OCI-M2 (cell line): ENCODE measurements around the gene CCDC33.

Experiments used
- DNase-seq: peaks from one replicate; lab custom pipeline; 2025; ENCODE audit not compliant: unreplicated experiment; lab: John Stamatoyannopoulos, UW

Gene CCDC33

DNA sequence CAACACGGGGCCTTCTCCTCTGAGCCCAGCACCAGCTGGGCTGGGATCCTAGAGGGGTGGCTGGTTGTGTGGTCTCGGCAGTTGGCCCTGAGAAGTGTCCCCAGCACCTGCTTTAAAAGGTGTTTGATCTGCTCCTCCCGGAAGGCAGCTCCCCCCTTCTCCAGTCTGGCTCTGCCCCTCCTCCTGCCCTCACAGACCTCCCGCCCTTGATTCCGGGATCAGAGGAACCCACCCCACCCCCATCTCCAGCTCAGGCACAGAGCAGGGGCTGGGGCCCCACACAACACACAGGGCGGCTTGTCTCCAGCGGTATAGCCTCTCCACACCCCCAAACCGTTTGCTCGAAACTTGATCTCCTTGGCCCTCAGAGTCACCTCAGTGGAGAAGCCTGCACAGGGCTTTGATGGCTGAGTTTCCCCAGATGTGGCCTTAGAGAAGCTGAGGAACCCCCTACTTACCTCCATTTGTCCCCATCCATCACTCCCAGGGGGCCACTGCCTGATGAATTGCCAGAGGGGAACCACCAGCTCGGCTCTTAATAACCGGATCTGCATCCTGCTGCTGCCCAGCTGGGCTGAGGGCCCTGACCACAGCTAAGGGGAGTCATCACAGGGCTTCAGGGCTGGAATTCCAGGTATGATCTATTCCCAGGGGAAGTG, 27.1 kb upstream of the CCDC33 start:
- DNase-seq: no peak

DNA sequence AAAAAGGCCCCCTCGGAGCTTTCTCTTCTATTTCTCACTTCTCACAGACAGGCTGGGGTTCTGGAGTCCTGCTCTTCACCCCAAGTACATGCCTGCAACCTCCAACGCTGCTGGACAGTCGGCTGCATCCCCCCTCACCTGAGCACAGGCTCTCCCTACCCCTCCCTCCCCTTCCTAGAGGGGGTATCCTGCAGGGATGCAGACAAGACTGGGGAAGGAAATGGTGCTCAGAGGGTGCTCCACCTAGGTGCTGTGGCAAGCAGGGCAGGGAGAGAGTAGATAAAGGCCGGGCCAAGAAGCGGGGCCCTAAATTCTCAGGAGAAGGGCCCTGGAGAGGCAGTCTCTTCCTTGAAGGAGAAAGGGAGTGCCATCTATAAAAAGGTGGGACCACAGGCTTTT, 26.6 kb upstream of the CCDC33 start:
- no peak for DNase-seq

DNA sequence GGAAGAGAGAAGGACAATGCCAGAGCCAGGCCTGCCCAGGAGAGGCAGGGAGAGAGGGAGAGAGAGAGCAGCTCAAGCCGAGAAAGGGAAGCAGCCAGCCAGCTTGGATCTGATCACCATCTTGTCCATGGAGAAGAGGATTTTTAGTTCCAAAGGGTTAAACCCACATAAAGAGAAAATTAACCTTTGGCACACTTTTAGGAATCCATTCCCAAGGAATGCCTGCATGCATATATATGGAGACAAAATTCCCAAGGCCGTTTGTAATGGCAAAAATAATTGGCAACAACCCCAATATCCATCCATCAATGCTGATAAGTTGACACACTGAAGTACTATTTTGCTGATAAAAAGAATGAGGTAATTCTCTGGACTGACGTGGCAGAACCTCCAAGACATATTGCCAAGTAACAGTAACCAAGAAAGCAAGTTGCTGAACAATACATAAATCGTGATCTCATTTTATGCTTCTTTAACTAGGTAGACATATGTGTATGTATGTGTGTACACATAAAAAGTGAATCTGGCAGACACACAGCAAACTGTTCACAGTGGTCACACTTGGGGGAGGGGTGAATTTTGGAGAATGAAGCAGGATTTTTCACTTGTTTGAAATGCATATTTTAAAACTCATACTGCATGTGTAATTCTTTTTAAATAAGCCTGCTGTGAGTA, 26.0 kb upstream of the CCDC33 start:
- DNase-seq: no peak

DNA sequence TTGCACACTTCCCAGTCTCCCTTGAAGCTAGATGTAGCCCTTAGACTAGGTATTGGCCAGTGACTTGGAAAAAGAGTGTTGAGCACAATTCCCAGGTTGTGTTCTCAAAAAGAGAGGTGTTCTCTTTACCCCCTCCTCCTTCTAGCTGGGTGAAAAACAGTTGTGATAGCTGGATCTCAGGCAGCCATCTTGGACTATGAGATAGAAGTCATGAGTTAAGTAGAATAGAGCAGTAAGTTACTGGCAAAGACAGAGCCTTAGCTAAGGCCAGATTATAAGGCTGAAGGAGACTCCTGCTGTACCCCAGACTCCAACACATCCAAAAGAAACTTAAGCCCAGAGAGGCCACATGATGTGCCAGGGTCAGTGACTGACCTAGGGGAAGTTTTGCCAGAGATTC, 25.4 kb upstream of the CCDC33 start:
- no peak for DNase-seq

DNA sequence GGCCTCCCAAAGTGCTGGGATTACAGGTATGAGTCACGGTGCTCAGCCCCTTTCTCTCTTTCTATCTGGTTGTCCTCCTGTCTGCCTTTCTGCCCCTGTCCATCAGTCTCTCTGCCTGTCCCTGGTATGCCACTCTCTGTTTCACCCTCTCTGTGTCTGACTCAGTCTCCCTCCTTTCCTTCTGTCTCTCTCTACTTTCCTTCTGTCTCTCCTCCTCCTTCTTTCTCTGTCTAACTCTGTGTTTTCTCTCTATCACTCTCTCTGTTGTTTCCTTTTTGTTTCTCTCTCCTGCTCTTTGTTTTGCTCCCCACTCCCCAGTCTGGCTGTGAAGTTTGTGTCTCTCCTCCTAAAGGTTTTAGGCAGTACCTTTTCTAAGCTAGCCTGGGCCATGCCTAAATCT, 24.5 kb upstream of the CCDC33 start:
- no peak for DNase-seq

DNA sequence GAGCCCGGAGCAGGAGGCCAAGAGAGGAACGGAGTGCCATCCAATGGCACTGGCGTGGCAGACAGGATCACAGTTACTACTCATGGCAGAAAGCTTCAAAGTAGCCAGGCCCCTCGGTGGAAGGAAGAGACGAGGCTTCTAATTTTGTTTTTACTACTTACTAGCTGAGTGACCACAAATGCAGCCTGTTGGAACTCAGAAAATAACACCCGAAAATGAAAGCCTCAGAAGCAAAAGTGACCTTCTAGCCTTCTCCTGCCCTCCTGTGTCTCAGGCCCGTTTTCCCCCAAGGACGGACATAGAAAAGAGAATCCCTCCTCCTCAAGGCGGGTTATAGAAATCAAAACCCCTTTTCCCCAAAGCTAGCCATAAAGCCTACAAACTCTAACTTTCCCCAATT, 23.6 kb upstream of the CCDC33 start:
- no peak for DNase-seq

DNA sequence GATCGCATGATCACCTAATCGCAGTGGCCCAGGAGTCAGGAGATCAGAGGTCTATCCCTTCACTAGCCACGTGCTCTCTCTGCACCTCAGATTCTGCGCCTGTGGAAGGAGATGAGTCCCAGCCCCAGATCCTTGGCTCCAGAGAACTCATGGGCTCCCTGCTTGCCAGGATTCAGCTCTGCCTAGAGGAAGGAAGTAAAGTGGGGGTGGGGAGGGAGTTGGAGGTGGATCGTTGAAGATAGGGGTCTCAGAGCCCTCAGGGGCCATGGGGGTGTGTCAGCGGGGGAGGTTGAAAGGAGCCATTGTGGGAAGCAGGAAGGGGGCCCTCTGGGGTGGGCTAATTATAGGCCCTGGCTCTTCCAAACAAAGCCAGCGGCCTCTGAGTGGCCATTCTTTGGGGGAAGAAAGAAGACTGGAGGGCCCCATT, 22.3 kb upstream of the CCDC33 start:
- no peak for DNase-seq

DNA sequence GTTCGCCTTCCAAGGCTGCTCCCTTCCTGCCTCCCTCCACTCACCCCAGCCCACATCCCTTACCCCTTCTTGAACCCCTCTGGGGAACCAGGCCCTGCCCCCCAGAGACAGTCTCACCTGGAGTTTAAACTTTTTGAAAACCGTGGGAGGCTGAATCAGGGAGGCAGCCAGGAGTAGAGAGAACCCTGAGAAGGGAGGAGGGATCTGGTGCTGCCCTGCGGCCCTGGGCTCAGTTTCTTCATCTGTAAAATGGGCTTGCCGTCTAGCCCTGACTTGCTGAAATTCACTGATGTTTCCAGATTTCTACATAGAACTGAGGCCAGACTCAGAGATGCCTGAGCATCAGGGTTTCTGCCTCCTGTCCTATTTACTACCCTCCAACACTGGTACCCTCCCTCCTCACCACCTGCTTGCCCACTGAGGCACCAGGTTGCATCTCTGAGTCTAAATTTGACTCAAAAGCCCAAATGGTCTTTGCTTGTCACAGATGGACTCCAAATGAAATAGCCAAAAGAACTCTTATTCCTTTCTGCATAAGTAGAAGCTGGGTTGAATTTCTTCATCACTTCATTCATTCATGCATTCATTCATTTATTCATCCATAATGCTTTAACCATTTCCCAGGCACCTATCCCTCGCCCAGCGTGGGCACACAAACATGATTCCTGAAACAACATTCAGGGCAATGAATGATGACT, 21.7 kb upstream of the CCDC33 start:
- no peak for DNase-seq

DNA sequence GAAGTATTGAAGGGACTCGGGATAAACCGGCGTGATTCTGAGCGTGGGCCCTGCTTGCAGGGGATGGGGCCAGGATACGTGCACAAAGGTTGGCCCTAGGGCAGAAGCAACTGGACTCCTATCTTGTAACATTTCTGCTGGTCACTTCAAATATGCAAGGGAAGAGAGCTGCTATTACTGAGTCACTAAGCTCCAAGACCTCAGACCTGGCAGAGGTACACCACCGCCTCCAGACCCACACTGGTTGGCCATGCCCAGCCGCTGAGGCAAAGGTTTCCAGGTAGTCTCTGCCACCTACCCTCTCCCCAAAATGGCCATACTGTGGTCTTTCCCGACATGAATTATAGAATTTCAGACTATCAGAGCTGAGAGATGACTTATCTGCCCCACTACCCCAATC, 20.2 kb upstream of the CCDC33 start:
- DNase-seq: no peak

DNA sequence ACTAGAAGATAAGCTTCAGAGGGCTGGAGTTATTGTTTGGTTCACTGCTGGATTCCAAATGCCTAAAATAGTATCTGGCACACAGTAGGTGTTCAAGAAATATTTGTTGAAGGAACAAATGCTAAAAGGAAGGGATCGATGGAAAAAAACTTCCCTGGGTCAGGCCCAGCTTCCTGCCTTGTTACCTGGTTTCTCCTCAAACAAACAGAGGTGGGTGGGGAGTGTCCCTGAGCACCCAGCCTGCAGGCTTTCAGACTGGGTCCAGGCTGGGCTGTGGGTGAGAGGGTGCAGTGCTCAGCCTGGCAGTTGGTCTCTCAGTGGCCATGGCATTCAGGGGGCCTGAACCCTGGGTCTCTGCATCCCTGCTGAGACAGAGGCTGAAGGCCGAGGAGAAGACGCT, 19.2 kb upstream of the CCDC33 start:
- DNase-seq: no peak

DNA sequence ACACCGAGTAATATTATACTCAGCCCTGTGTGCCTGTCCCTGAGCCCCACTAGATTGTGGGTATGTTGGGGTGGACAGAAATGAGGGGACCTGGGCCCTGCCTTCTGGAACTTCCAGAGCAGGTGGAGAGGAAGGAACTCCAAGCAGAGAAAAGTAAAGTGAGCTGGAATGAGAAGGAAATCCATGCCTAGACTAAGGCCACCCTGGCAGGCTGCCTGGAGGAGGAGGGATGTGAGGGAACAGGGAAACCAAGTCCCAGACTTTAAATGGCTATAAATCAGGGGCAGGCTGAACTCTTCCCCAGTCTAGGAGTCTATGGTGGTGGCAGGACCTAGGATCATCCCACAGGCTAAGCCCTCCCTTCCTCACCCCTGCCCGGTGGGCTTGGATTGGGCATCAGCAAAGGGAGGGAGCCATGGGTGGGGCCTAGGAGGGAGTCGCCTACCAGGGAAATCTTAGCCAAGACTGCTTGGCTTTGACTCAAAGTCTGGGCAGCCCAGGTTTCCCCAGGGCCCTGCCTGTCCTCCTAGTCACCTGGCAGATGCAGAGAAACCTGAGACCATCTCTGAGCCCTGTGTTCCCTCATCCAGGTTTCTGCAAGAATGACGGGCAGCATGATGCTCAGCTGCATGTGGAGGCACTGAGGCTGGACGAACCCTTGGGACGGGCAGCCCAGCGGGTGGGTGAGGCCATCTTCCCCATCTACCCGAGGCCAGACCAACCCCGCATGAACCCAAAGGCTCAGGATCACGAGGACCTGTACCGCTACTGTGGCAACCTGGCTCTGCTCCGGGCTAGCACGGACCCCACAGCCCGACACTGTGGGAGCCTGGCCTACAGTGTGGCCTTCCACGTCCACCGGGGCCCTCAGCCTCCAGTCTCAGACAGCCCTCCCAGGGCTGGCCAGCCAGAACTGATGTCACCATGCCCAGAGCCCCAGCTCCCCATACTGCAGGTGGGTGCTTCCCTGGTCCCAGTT, 17.9 kb upstream of the CCDC33 start:
- no peak for DNase-seq

DNA sequence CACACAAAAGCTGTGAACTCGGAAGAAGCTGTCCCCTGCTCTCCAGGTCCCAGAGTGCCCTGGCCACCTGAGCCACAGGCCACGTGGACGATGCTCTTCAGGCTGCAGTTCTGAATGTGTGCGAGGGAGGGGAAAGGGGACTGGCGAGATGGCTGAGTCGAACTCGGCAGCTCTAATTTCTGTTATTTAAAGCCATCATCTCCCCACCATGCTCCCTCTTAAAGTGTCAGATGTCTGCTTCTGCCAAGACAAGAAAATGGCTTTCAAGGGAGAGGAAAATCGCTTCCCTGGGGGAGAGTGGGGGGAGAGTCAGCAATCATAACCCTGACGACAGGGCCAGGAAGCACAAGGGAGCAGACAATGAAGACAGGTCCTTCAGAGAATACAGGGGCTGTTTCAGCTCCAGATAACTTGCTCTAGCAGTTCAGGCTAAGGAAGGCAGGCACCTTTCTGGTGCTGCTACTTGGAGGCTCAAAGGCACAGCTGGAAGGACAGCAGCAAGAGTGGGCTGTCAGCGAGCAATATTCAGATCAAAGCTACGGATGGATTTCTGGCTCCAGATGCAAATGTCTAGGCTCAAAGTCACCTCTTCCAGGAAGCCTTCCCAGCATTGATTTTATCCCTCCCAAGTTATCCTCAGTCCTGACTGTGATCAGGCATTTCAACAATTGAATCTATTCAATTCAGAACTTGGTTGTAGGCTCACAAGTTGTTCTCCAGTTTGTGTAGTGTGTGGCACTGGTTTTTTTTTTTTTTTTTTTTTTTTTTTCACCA, 15.5 kb upstream of the CCDC33 start:
- no peak for DNase-seq

DNA sequence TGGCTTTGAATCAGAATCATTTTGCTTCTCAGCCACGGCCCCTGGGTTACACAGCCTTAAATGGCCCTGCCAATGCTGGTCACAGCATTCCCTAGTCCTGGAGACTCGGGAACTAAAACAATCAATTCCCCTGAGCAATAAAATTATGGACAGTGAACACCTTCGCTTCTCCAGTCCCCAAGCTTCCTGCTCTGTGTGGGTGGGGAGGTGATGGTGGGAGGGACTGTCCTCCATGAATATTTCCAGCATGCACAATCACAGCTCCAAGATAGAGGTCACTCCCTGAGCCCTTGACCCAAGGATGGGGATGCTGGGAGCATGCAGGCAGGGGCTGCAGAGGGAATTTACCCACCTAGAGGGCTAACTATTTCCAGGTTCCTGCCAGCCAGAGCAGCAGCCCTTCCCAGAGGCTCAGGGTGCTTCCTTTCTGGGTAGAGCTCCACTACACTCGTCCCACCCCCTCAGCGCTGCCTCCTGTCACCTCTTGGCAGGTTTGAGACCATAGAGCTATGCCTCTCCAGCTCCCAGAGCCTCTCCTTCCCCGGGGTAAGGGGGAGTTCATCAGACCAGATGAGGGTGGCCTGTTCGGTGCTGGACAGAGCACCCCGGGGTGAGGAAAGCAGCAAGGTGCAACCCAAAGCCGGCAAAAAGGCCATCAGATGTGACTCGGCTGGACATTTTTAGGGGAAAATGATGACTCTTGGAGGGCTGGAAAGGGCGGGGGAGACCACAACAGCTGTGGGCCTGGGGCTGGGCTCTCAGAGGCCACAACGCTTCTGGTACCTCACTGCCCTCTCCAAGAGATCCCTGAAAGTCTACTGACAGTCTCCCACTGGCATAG, 14.5 kb upstream of the CCDC33 start:
- no peak for DNase-seq

DNA sequence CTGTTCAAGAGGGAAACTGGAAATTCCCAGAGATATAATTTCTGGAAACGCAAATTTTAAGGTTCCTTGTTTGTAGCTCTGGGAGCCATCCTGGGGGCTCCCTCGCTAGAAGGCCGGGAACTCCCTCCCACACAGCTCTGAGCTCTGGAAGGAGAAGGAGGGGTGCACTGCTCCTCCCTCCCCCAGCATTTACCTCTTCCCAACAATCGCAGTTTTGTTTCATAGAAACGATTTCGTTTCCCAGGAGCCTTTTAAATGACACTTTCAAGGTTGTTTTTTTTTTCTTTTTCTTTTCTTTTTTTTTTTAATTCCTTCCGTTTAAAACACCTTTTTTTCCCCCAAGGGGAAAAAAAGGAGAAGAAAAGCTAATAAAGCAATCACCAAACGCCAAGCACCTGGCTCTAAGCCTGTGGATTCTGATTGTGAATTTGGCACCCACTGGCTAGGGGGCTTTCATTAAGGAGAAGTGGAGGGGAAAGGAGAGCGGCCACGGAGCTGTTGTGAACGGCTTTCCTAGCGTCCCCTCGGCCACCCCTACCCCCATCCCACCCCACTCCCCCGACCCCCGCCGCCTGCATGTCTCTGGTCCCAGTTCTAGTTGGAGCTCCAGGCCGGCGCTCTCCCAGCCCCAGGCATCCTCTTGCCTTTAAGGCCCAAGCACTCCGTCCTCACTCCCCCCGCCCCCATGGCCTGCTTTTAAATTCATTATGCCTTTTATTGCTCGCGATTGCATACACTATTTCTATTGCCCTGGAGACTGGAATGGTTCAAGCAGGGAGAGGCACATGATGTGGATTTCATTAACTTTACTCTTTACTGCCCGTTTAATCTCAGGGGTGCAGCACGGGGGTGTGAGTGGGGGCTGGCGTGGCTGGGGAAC, 13.6 kb upstream of the CCDC33 start:
- DNase-seq: no peak

DNA sequence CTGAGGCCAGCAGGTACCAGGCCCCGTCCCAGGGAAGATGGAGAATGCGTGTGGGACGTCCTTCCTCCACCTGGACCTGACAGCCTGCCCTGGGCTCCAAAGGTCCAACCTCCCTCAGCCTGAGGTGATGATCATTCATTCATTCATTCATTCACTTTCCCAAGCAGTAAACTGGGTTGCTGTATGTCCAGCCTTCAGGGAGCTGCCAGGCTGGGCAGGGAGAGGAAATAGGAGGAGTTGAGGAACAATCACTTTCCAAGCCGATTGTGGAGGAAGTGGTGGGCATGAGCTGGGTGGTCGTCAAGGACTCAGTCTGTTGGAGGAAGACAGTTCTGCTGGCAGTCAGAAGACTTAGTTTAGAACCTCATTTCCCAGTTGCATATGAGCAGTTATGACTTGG, 10.2 kb upstream of the CCDC33 start:
- DNase-seq: no peak

DNA sequence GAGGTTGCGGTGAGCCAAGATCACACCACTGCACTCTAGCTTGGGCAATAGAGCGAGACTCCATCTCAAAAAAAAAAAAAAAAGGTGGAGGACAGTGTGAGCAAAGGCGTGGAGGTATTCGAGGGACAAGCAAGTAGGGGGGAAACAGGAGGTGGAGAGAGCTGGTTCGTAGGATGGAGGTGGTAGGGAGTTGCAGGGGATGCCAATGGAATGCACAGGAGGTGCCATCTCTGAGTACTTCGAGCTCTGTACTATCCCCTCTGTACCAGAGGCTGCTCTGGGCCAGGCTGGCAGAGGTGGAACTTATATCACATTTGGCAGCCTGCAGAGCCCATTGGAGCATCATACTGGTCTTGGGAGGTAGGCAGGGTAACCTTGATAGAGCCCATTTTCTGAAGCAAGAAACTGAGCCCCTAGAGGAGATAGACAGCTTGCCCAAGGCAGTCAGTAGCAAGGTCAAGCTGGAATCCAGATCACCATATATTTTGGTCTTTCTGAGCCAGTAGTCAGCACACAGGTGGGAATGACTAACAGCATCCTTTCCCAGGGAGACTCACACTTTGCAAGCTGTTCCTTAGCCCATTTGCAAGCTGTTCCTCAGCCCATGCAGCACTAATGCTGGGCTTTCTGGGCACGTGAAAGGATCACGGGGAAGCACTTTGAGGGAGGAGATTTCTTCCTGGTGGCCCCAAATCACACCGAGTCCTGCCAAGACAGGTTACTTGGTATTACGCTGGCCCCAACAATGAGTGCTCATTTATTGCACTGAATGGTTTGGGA, 9.2 kb upstream of the CCDC33 start:
- no peak for DNase-seq

DNA sequence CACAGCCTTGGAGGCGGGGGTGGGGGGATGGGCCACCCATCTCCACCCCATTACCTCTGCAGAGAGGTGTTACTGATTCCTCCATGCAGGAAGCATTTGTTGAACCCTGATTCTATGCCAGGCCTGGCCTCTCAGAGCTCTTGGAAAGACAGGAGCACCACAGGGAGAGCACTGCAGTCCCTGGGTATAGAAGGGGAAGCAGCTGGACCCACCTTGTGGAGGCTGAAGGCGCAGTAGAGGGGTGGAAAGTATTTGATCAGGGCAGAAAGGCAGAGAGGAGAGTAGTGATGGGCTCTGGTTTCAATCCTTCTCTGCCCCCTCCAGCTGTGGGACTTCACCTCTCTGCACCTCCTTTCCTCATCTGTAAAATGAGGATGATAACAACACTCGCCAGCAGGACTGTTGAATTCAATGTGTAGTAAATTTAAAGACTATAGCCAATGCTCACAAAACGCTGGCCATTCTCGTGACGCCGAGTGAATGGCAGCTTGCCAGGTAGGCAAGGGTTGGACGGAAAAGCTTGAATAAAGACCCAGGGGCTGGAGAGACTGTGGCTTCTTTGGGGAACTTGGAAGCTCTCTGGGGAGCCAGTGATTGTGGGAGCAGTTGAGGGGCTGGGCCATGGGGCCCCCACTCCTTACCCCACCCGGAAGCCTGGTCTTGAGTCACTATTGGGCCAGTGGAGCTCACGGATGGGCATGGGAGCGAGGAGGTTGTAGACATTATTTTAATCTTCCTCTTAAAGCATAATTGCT, 8.0 kb upstream of the CCDC33 start:
- DNase-seq: no peak
